HL-60 (cell line): ENCODE data around the gene MED1.

Experiments used
- GABPA ChIP-seq: IDR thresholded peaks from 2 replicates; pipeline ENCODE4 v1.6.1; 2012; ENCODE audit warnings: low read depth
- POLR2AphosphoS5 ChIP-seq: IDR thresholded peaks from 2 replicates; pipeline ENCODE4 v1.6.1; 2012; ENCODE audit warnings: low read depth
- SPI1 ChIP-seq: IDR thresholded peaks from 2 replicates; pipeline ENCODE4 v1.6.1; 2012; ENCODE audit warnings: low read depth, mild to moderate bottlenecking, borderline replicate concordance
- TF ChIP-seq, protein P1 (sequence below): IDR thresholded peaks from one replicate; pipeline ENCODE4 v1.5.1; 2011; ENCODE audit warnings: low read length, control low read depth, inconsistent platforms; ENCODE audit not compliant: insufficient read depth
- TF ChIP-seq, protein P2 (sequence below): IDR thresholded peaks from 2 replicates; pipeline ENCODE4 v1.6.1; 2012; ENCODE audit warnings: low read depth; ENCODE audit not compliant: insufficient replicate concordance

DNA sequence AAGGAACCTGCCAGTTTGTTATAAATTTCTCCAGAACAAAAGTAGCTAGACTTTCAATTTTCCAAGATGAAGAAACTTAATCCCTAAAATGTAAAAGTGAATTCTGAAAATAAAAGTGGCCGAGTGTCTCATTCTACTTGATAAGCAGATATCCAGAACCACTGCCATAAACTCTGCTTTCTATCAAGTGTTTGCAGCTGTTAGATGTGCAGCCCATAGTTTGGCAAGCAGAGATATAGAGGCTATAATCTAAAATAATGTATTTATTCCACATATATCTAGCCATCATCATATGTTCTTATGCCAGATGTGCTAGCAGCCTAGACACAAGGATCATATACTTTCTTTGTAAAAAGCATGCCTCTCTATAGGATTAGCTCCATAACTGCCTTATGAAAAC, 34.9 kb downstream of the MED1 start:
- TF ChIP-seq, protein P1, sequence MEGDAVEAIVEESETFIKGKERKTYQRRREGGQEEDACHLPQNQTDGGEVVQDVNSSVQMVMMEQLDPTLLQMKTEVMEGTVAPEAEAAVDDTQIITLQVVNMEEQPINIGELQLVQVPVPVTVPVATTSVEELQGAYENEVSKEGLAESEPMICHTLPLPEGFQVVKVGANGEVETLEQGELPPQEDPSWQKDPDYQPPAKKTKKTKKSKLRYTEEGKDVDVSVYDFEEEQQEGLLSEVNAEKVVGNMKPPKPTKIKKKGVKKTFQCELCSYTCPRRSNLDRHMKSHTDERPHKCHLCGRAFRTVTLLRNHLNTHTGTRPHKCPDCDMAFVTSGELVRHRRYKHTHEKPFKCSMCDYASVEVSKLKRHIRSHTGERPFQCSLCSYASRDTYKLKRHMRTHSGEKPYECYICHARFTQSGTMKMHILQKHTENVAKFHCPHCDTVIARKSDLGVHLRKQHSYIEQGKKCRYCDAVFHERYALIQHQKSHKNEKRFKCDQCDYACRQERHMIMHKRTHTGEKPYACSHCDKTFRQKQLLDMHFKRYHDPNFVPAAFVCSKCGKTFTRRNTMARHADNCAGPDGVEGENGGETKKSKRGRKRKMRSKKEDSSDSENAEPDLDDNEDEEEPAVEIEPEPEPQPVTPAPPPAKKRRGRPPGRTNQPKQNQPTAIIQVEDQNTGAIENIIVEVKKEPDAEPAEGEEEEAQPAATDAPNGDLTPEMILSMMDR = no peak
- TF ChIP-seq, protein P2, sequence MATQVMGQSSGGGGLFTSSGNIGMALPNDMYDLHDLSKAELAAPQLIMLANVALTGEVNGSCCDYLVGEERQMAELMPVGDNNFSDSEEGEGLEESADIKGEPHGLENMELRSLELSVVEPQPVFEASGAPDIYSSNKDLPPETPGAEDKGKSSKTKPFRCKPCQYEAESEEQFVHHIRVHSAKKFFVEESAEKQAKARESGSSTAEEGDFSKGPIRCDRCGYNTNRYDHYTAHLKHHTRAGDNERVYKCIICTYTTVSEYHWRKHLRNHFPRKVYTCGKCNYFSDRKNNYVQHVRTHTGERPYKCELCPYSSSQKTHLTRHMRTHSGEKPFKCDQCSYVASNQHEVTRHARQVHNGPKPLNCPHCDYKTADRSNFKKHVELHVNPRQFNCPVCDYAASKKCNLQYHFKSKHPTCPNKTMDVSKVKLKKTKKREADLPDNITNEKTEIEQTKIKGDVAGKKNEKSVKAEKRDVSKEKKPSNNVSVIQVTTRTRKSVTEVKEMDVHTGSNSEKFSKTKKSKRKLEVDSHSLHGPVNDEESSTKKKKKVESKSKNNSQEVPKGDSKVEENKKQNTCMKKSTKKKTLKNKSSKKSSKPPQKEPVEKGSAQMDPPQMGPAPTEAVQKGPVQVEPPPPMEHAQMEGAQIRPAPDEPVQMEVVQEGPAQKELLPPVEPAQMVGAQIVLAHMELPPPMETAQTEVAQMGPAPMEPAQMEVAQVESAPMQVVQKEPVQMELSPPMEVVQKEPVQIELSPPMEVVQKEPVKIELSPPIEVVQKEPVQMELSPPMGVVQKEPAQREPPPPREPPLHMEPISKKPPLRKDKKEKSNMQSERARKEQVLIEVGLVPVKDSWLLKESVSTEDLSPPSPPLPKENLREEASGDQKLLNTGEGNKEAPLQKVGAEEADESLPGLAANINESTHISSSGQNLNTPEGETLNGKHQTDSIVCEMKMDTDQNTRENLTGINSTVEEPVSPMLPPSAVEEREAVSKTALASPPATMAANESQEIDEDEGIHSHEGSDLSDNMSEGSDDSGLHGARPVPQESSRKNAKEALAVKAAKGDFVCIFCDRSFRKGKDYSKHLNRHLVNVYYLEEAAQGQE = no peak
- TF ChIP-seq GABPA (no peak), POLR2AphosphoS5 (no peak), SPI1 (no peak)
